Measurements from ENCODE around the gene KCNG3.

Gene KCNG3

GRCh38 chr2:42480402-42480801 is 13.4 kb downstream of the KCNG3 start:
- DNase-seq, result no peak

DNA sequence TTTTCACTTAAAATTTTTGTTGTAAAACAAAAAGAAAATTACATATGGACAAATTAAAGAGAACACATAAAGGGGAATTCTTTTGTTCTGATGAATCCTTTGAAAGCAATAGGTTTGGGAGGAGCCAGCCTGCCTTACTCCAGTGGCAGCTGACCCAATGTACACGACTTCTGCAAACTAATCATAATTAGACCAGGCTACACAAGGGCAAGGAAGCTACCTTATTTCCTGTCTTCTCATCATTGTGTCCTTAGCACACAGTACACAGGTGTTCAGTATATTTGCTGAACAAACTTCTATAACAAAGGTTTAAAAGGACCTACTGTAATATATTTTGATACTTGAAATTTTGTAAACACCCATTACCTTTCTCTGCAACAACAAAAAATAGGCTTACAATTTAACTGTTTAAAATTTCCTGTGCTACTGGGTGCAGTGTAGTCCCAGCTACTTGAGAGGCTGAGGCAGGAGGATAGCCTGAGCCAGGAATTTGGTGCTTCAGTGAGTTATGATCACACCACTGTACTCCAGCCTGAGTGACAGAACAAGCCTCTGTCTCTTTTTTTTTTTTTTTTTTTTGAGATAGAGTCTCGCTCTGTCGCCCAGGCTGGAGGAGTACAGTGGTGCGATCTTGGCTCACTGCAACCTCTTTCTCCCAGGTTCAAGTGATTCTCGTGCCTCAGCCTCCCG is 18.9 kb downstream of the KCNG3 start:
- DNase-seq, result no peak

DNA sequence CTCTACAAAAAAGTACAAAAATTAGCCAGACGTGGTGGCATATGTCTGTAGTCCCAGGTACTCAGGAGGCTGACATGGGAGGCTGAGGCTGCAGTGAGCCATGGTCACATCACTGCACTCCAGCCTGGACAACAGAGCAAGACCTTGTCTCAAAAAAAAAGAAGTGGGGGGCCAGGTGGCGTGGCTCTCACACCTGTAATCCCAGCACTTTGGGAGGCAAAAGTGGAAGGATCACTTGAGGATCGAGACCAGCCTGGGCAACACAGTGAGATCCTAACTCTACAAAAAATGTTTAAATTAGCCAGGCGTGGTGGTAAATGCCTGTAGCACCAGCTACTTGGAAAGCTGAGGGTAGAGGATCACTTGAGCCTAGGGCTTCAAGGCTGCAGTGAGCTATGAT is 23.1 kb downstream of the KCNG3 start:
- DNase-seq, result no peak

DNA sequence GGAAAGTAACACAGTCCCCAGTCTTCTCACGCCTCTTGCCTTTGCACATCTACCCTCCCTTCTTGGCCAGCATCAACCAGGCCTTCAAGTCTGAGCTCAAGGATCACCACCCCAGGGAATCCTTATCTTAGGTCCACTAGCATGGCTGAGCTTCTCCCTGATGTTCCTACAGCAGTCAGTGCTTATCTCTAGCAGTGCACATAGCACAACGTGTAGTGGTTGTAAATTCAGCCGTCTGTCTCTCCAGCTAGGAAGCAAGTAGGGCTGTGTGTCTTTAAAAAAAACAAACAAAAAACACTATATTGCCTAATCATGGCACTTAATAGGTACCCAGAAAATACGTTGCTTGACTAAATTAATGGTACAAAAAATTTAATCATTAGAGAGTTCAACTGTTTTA is 29.2 kb downstream of the KCNG3 start:
- no peak for DNase-seq

DNA sequence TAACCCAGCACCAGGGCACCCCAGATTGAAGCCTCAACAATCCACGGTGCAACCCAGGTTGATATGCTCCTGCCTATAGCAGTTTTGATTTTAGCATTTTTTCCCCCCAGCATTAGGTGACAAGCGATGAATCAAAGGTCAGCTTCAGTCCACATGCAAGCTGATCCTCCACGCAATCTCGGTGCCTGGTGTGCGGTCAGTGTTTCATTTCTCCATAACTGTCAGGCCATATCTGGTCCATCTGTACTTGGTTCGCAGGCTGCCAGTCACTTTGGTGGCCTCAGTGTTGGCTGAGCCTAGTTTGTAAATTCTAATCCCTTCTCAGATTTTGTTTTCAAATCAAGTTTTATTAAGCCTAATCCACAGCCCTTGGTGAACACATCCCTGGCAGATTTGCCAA is 30.2 kb downstream of the KCNG3 start:
- DNase-seq, result no peak

DNA sequence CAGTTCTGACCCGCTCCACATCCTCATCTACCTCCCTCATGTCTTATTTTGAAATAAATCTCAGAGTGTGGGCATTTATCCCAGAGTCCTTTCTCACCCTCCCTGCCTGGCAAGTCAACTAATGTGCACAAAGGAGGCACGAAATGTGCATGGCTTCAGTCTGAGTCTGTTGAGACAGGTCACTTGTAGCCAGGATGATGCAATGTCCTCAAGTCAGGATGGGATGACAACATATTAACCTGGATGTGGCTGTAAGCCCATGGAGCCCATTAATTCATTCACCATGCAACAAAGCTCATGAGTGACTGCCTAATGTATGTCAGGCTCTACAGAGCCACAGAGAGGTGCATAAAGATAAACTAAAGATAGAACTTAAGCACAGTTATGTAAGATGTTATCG is 34.5 kb downstream of the KCNG3 start:
- no peak for DNase-seq

- DNase-seq, result no peak
These were observed 35.4 kb downstream of the KCNG3 start for GRCh38 chr2:42458396-42458795.

GRCh38 chr2:42457011-42457410 is 36.8 kb downstream of the KCNG3 start:
- no peak for DNase-seq

DNA sequence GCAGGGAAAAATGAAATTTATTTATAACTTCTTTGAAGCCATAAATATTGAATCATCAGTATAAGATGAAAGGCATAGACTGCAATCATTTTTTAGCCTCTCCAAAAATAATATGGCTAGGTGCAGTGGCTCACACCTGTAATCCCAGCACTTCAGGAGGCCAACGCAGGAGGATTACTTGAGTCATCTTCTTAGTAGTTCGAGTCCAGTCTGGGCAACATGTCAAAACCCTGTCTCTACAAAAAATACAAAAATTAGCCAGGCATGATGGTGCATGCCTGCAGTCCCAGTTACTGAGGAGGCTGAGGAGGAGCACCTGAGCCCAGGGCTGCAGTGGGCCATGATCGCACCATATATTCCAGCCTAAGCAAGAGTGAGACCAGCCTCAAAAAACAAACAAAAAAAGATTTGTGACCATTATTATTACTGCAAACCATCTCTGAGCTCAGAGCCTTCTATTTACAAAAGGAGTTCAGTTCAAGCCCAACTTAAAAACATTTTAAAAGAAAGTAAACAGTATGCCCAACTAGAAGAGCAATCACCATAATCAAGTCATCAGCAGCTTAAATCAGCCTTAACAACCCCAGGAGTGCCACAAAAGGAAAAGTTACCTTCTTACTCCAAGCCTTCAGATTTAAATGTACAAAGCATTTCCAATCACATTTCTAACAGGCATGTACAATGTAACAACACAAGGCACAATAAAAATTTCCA is 37.5 kb downstream of the KCNG3 start:
- DNase-seq, result no peak

GRCh38 chr2:42452545-42452944 is 41.2 kb downstream of the KCNG3 start:
- no peak for DNase-seq

- no peak for DNase-seq
These were observed 43.6 kb downstream of the KCNG3 start for GRCh38 chr2:42450136-42450535.

DNA sequence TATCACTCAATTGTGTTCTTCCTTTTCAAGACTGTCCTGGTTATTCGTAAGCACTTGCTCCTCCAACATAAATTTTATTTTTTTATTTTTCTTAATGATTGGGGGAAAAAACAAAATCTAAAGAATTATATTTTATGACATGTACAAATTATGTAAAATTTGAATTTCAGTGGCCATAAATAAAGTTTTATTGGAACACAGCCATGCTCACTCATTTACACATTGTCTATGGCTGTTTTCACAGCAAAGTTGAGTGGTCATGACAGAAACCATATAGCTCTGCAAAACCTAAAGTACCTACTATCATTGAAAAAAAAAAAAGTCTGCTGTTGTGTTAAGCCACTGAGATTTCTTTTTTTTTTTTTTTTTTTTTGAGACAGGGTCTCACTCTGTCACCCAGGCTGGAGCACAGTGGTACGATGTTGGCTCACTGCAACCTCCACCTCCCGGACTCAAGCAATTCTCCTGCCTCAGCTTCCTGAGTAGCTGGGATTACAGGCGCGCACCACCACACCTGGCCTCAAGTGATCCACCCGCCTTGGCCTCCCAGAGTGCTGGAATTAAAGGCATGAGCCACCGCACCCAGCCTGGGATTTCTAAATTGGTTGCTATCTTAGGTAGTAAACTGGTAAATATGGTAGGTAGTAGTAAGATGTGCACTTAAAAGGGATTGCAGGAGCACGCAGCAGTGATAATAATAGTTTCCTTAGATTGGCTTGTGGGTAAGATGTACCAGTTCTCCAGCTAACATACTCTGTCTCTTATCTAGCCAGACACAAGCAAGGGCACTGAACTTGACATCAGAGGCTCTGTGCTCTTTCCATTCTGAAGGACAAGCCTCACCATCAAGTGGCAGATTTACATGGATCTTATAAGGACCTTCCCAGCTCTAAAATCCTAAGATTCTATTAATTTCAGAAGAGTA is 44.4 kb downstream of the KCNG3 start:
- no peak for DNase-seq

GRCh38 chr2:42448163-42448562 is 45.6 kb downstream of the KCNG3 start:
- no peak for DNase-seq

- no peak for DNase-seq
These were observed 47.1 kb downstream of the KCNG3 start for GRCh38 chr2:42446503-42447271.

DNA sequence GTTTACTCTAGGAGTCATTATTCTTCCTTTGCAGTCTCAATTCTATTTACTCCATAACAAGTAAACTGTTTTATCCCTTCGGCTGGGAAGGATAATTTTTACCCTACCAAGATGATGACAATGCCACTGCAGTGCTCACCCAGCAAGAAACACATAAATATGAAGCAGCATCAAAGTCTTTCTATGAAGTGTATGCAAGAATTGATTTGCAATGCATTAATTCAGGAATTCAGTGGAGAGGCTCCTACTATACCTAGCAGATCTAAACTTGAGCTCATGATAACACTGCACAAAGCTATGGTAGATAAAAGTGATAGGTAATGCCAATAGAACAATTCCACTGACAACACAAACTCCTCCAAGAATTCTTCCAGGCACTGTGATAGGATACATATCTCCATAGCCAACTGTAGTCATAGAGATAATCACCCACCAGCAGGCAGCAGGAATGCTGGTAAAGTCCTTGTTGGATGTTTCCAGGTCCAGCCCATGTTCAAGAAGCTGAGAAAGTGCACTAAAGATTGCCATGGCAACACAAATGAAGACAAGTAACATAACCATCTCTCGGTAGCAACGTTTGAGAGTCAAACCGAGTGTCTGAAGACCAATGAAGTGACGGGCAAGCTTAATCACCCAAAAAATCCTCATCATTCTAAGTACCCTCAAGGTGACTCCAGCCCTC is 49.9 kb downstream of the KCNG3 start:
- DNase-seq, result peak in 1 of 2 experiments; percentile 8

DNA sequence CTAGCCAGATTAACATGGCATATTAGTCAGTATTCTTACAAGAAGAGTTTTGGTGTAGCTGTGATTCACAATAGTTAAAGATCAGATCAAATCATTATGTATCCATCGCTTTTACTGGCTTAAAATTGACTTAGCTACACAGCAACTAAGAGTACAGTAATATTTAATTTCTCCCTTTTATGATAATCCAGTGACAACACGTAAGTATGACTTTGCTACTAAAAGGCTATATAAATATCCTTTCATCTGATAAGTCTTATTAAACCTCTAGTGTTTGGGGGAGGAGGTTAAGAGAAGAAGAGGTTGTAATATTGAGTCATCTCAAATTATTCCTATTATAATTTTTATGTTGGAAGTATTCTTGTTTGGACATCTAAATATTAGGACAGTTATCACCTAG is 51.0 kb downstream of the KCNG3 start:
- DNase-seq, result no peak

GRCh38 chr2:42438685-42439084 is 55.1 kb downstream of the KCNG3 start:
- DNase-seq, result no peak

DNA sequence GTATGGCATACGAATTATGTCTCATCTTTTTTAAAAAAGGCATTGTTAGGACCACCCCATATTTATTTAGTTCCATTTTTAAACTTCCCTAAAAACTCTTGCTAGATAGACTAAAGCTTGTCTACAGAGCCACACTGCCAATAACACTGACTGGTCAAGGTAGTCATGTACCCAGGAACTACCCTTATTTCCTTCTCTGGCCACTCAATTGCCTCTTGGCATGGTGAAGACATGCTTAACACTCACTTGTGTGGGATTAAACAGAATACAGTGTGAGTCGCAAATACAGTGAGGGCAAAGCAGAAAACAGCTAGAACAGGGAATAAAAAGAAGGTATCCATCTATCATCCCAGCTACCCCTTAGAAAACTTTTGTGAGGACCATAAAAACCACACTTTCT is 57.4 kb downstream of the KCNG3 start:
- DNase-seq, result no peak

DNA sequence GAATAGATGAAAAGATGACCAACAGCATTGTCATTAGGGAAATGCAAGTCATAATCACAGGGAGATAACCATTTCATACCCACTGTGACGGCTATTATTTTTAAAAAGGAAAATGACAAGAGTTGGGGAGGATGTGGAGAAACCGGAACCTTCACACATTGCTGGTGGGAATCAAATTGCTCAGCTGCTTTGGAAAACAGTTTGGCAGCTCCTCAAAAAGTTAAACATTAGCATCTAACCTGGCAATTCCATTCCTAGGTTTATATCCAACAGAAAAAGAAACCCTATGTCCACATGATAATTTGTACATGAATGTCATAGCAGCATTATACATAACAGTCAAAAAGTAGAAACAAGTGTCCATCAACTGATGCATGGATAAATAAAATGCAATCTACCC is 58.2 kb downstream of the KCNG3 start:
- no peak for DNase-seq

- DNase-seq, result no peak
These were observed 63.6 kb downstream of the KCNG3 start for GRCh38 chr2:42430188-42430587.

GRCh38 chr2:42429352-42429751 is 64.4 kb downstream of the KCNG3 start:
- DNase-seq, result no peak

GRCh38 chr2:42425697-42426096 is 68.1 kb downstream of the KCNG3 start:
- no peak for DNase-seq
